ENCODE data around the gene TIAM2.

TIAM2 gene

DNA sequence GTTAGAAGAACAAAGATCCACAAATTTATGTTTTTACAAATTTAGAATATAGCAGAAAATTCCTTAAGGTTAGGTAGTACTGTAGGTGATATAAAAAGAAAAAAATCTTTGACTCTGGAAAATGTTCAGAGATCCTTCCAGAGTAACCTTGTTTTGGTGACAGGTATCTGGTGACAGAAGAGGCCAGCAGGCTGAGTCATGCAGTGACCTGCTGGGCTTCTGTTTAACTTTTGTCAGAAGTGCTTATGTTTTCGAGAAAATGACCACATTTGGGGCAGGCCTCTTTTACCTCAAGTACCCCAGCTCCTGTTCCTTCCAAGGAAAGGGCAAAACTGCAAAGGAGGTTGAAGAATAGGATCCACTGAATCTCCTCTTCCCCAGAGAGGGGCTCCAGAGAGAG, 258.2 kb downstream of the TIAM2 start:
- H3K4me3 ChIP-seq (ENCODE audit: control insufficient read depth, low read depth, low read length): no peak overlapping the region
- no peak for TF ChIP-seq CTCF (IDR thresholded peaks at IDR 0.05; ENCODE audit: control insufficient read depth, insufficient read depth, low read depth, low read length, missing control alignments)
- no peak for DNase-seq (ENCODE audit: low read depth)

DNA sequence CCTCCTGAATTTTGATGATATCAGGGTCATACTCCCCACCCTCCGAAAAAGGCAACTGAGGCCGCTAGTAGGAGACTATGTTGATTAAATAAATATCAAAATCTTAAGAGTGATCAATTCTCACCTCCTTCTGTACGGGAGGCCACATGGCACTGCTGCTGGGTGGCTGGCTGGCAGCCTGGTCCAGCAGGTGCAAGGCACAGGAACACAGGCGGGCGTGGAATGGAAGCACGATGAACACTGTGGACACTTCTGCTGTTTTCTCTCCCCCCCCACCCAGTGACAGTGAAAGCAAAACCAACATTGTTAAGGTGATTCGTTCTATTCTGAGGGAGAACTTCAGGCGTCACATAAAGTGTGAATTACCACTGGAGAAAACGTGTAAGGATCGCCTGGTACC, 259.0 kb downstream of the TIAM2 start:
- H3K4me3 ChIP-seq (ENCODE audit: control insufficient read depth, low read depth, low read length): no peak overlapping the region
- no peak for DNase-seq (ENCODE audit: low read depth)
- no peak for TF ChIP-seq CTCF (IDR thresholded peaks at IDR 0.05; ENCODE audit: control insufficient read depth, insufficient read depth, low read depth, low read length, missing control alignments)

DNA sequence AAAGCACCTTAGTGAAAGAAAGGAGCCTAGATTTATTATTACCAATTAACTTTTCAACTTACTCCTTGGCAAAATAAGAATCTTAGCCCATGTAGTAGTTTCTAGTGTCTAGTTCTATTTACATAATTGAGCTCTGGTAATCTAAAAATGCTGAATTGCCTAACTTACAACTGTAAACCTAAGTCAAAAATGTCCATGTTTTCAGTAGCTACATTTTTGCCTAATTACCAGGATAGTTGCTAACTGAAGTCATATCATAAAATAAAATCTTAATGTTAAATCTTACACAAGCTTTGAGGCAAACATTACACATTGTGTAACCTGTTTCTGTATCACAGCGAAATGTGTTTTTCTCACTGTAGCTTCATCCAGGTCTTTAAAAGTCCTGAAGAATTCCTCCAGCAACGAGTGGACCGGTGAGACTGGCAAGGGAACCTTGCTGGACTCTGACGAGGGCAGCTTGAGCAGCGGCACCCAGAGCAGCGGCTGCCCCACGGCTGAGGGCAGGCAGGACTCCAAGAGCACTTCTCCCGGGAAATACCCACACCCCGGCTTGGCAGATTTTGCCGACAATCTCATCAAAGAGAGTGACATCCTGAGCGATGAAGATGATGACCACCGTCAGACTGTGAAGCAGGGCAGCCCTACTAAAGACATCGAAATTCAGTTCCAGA, 261.1 kb downstream of the TIAM2 start:
- no peak overlapping the region for H3K4me3 ChIP-seq (ENCODE audit: control insufficient read depth, low read depth, low read length)
- peak; percentile 28 for DNase-seq (ENCODE audit: low read depth)
- no peak for TF ChIP-seq CTCF (IDR thresholded peaks at IDR 0.05; ENCODE audit: control insufficient read depth, insufficient read depth, low read depth, low read length, missing control alignments)

GRCh38 chr6:155257796-155258195, 262.7 kb downstream of the TIAM2 start:
- DNase-seq (ENCODE audit: low read depth): no peak
- TF ChIP-seq CTCF (IDR thresholded peaks at IDR 0.05; ENCODE audit: control insufficient read depth, insufficient read depth, low read depth, low read length, missing control alignments): no peak
- H3K4me3 ChIP-seq (ENCODE audit: control insufficient read depth, low read depth, low read length): no peak overlapping the region

DNA sequence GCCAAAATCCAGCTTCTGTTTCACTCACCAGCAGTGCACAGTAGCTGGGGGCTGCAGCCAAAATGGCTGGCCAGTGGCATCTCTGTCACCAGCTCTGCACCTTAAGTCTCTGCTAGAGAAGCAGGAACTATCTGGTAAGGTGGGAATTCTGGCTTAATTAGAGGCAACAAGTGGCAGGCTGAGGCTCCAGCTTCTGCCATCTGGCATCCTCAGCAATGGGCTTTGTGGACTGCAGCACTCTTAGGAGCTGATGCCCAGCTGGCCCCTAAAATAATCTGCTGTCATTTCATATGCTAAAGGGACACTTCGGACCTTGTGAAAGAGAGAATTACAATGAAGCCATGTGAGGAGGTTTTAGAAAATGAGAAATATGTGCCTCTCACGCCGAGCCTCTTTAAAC, 264.1 kb downstream of the TIAM2 start:
- TF ChIP-seq CTCF (IDR thresholded peaks at IDR 0.05; ENCODE audit: control insufficient read depth, insufficient read depth, low read depth, low read length, missing control alignments): no peak
- no peak overlapping the region for H3K4me3 ChIP-seq (ENCODE audit: control insufficient read depth, low read depth, low read length)
- DNase-seq (ENCODE audit: low read depth): no peak

GRCh38 chr6:155259897-155260296, 264.8 kb downstream of the TIAM2 start:
- H3K4me3 ChIP-seq (ENCODE audit: control insufficient read depth, low read depth, low read length): no peak overlapping the region
- DNase-seq (ENCODE audit: low read depth): no peak
- no peak for TF ChIP-seq CTCF (IDR thresholded peaks at IDR 0.05; ENCODE audit: control insufficient read depth, insufficient read depth, low read depth, low read length, missing control alignments)
